Erythroblast (primary cell): ENCODE results near the gene SMG5.
A peak's percentile ranks its signal among the peaks of the same experiment; 100 is the strongest.

Experiments used
- DNase-seq, 2 experiments: peaks; one replicate each; lab custom pipeline; 2025; lab: John Stamatoyannopoulos, UW
- GATA1 ChIP-seq: IDR thresholded peaks from 2 replicates; pipeline ENCODE4 v1.6.1; 2011; ENCODE audit warnings: low read depth, mild to moderate bottlenecking, control low read depth, low read length, moderate library complexity
- POLR2A ChIP-seq: IDR thresholded peaks from 2 replicates; pipeline ENCODE4 v1.6.1; 2011; ENCODE audit warnings: mild to moderate bottlenecking, low read length

The SMG5 gene

GRCh38 chr1:156289857-156290256 lies 7.2 kb upstream of the SMG5 start:
- TF ChIP-seq POLR2A (no peak), GATA1 (no peak)
- DNase-seq = no peak

- DNase-seq = no peak
- TF ChIP-seq GATA1 (no peak), POLR2A (no peak)
These were observed 3.4 kb upstream of the SMG5 start for GRCh38 chr1:156286061-156286460.

GRCh38 chr1:156285437-156285836 lies 2.8 kb upstream of the SMG5 start:
- no peak for DNase-seq
- no peak for TF ChIP-seq POLR2A
- TF ChIP-seq GATA1 = no peak

GRCh38 chr1:156284757-156285156 lies 2.1 kb upstream of the SMG5 start:
- TF ChIP-seq GATA1 (no peak), POLR2A (no peak)
- no peak for DNase-seq

GRCh38 chr1:156284112-156284511 lies 1.5 kb upstream of the SMG5 start, which contains the start of gene TMEM79:
Gene TMEM79, plus strand, starts transcription at chr1:156284325. Its CDS starts 902 bp downstream, at chr1:156285227.
- DNase-seq = no peak

GRCh38 chr1:156283521-156283920 lies 896 bp upstream of the SMG5 start:
- no peak for TF ChIP-seq POLR2A
- no peak for TF ChIP-seq GATA1
- DNase-seq = no peak

More at GRCh38 chr1:156284112-156284511, 1.5 kb upstream of the SMG5 start, which contains the start of gene TMEM79:
- TF ChIP-seq POLR2A (no peak), GATA1 (no peak)

GRCh38 chr1:156281693-156282478 lies 739 bp downstream of the SMG5 start:
- TF ChIP-seq POLR2A (no peak), GATA1 (no peak)
- peak; percentile 41 to 54 for DNase-seq

- TF ChIP-seq GATA1 = no peak
- TF ChIP-seq POLR2A = no peak
- peak; percentile 79 to 81 for DNase-seq
These were observed 1.3 kb downstream of the SMG5 start for GRCh38 chr1:156281281-156281680.

GRCh38 chr1:156279837-156280236 lies 2.8 kb downstream of the SMG5 start:
- TF ChIP-seq POLR2A (no peak), GATA1 (no peak)
- no peak for DNase-seq

- no peak for DNase-seq
- no peak for TF ChIP-seq POLR2A
- no peak for TF ChIP-seq GATA1
These were observed 5.7 kb downstream of the SMG5 start for GRCh38 chr1:156276966-156277381.

GRCh38 chr1:156276532-156276931 lies 6.1 kb downstream of the SMG5 start:
- no peak for DNase-seq
- TF ChIP-seq POLR2A (no peak), GATA1 (no peak)

GRCh38 chr1:156270314-156270713 lies 12.3 kb downstream of the SMG5 start:
- DNase-seq = no peak
- TF ChIP-seq POLR2A (no peak), GATA1 (no peak)

GRCh38 chr1:156268336-156268735 lies 14.3 kb downstream of the SMG5 start:
- TF ChIP-seq POLR2A (no peak), GATA1 (no peak)
- DNase-seq = no peak

GRCh38 chr1:156266051-156266450 lies 16.6 kb downstream of the SMG5 start:
- no peak for DNase-seq
- no peak for TF ChIP-seq POLR2A
- TF ChIP-seq GATA1 = no peak

GRCh38 chr1:156263288-156263655 lies 19.4 kb downstream of the SMG5 start:
- no peak for TF ChIP-seq GATA1
- no peak for TF ChIP-seq POLR2A
- DNase-seq = no peak
